Skin of body (tissue), 2 donors: ENCODE results near the gene RARB. TPM values are rescaled to one million over a fixed set of nuclear protein-coding genes. Genes with fewer than 3 reads are reported as not detected.

Source experiments
- DNase-seq: peaks from one replicate; lab custom pipeline; 2025; lab: John Stamatoyannopoulos, UW
- total RNA-seq: library from RNA; depleted of rRNA; stranded (reverse); fragments of >200 nt; gene quantifications from one replicate; pipeline ENCODE4 v1.2.3, GENCODE V29; 2014

The RARB gene
- total RNA-seq, 1 donor from 2014 or later, result 5.5 TPM

DNA sequence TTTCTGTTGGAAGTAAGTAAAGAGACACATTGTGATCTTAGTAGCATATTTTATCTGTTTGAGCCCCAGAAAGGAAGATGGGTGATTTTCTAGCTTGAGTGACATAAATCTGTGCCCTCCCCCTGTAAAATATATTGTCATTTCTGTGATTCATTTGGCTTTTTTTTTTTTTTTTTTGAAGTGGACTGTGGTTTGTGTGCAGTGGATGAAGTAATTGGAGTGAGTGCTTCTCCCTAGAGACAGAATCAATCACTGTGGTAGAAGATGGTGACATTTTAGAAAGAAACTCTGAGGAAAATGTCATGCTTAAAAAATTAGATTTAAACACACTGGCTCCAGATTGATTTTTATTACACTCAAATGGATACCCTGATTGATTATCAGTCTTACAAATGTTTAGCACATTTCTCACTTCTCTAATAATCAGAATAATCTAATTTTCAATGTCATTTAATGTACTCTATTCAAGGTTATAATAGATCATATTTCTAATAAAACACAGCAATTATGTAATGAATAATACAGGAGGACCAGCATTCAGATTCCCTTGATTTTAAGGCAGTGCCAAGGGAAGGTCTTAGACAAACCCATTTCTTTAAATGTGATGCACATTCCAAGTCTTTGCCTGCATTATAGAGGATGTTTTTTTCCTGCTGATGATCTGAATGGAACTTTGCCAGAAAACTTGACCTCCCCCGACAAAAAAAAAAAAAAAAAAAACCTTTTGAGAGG, 120.0 kb downstream of the RARB start:
- DNase-seq, result no peak

DNA sequence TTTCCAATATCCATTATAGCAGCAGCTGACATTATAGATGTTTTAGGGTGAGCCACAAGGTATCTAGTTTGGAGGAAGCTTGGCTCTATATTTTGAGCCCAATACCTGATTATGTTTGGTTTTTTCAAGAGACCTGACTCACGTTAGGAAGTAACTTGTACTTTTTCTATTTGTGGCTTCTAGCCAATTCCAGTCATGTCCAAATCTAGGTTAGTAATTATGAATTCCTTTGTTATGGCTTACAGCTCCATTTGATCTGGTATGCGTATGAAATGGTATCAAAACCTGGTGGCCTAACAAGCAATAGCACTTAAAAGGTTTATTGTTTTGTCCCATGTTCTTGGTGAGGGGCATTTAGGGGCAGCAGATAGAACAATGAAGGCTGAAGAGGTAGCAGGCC, 120.8 kb downstream of the RARB start:
- no peak for DNase-seq

DNA sequence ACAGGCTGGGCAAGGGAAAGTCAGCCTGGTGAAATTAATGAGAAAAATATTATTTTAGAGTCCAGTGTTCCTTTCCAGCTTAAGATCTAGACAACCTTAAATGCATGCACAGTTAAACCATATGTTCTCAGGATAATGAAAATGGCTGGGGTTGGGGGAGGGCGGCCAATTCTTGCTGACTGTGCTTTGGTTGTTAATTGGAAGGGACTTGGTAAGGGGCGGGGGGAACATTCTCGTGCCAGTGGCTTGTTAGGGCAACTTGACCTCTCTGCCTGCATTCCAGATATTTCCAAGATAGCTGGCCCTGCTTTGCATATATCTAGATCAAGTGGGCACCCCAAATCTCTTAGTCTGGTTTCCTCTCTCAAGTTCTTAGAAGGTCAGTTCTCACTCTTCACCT, 124.2 kb downstream of the RARB start:
- no peak for DNase-seq

DNA sequence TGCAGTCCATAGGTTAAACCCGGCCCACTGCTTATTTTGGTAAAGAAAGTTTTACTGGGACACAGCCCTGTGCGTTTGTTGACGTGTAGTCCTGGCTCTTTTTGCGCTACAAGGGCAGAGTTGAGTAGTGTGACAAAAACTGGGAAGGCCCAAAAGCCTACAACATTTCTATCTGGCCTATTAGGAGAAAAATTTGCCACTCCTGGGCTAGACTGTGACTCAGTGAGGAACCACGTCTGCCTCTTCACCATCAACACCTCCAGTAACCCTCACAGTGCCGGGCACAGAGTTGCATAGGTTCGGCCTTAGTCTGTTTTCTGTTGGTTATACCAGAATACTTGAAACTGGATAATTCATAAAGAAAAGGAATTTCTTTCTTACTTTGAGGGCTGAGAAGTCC, 126.3 kb downstream of the RARB start:
- DNase-seq, result no peak

DNA sequence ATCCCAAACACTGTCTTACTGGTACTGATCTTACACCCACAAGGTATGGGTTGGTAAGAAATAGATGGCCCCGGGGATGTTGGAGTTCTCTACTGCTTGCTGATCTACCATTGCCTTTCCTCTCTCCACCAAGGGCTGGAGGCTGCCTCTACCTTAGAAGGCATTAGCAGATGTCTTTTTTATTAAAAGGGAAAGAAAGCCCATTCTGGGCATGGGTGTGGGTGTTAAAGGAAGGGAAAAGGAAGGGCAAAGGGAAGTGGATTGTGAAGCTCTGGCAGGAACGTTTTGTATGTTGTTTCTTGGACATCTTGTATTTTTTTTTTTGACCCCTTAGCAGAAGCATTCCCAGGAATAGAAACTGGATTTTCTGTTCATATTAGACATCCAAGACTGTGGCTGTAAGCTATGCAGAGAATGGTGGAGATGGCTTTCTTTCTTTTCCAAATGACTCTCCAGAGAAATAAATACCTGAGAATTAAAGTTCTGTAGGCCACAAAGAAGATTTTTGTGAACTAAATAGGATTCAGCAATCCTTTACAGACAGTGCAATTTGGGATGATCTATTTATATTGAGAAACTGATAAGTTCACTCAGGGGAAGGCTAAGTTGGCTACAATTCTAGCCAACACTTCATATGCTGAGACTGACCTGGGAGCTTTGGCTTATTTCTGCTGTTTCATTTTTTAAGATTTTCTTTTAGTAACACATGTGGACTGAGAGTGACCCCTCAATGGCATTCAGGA, 127.8 kb downstream of the RARB start:
- DNase-seq, result peak; percentile 30

DNA sequence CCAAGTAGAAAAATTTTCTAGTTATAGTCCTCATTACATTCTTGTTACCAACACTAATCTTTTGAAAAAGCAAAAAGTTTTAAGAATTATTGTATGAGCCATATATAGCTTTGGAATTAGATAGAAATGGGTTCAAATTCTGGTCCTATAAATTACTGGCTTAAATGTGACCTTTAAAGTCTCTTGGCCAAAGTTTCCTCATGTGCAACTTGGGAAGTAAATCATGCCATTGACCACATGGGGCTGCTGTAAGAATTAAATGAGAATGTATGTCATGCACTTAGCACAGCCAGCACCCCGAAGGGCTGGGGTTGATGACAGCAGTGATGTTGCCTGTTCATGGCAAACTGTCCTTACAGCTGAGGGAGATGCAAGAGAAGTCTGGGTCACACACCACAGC, 128.4 kb downstream of the RARB start:
- DNase-seq, result no peak

DNA sequence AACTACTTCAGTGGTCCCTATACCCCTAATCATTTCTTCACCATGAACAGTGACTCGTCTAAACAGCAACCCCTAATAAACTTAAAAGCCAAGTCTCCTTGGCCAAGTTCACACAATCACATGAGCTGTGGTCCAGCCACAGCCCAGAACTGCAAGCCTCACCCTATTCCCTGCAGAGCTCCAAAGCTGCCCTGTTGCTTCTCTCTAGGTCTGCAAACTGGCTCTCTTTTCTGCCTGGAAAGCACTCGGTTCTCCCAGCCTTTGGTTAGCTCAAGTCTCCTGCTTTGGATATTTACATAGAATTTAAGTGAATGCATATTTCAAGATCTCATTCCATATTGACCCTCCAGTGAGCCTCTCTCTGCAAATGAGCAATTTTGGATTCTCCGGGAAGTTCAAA, 129.6 kb downstream of the RARB start:
- no peak for DNase-seq

DNA sequence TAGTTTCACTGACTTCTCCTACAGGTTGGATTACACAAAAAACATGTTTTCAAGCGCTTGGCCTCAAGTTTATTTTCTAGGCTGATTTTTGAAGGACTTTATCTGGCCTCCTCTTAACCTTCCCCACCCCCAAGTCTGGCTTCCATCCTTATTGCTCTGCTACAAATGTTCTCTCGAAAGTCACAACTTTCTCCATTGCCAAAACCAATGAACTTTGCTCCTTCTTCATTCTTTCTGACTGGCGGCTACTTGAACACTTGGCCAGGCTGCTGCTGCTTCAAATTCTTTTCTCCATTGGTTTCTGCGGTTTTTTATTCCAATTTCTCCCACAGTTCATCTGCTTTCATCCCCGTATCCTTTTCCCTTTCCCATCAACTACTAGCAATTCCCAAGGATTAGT, 130.1 kb downstream of the RARB start:
- peak; percentile 19 for DNase-seq

DNA sequence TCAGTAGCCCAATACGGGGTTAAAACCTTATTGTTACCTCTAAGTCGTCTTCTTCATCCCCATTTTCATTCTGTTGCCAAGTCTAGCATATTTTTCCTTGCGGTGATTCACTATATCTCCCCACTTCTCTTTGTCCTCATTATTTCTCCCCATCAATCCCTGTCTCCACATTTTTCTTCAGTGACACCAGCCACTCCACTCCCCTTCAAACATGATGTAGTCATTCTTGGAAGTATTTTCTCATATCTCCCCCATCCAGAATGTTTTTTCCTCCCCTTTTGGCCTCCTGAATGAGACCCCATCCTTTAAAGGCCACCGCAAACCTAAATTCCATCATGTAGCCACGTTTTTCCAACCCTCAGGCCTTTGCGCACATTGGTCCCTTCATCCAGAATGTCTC, 130.7 kb downstream of the RARB start:
- DNase-seq, result no peak

DNA sequence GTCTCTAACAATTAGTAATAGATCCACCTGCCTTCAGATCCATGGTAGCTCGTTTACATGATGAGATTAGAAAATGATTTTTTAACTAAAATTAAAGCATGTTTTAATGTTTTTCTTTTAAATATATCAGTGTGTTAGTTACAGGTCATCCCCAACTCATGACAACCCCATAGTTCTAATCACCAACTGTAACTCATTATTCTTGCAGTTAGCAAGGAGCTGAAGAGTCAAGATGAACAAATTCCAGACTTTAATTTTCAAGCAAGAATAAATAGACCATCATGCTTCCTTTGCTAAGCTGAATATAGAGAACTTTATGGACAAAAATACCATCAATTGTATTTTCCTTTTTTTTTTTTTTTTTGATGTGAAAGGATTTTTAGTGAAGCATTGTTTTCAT, 135.5 kb downstream of the RARB start:
- DNase-seq, result no peak

DNA sequence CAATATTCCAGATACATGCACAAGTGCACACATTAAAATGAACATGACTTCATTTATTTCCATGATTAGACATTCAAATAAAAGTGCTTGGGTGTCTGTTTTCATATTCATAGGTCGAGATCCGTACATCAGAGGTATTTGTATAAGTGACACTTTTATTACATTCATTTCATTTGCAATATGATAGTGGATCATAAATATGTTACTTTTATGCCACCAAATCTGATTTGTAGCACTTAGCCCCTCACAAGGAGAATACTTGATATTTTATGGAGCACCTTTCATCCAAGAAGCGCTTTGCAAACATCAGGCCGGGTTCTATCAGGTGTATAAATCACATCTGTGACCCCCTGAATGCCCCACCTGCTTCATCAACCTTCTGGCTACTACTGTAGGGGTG, 136.0 kb downstream of the RARB start:
- no peak for DNase-seq

DNA sequence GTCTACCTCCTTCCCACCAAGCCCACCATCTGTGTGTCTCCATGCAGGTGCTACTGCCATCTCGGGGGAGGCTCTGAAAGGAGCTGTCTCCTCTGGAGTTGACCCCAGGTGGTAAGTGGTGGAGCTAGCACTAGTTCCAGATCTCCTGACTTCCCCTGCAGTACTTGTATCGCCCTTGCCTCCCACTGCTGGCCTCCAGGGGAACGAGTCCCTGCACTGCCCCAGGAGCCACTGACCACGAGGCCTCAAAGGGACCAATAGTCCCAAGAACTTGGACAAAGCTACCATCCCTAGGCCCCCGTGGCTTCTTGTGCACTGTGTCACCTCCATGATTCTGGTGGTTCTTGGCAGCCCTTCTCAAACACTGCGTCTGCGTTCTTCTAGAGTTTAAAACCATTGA, 137.7 kb downstream of the RARB start:
- no peak for DNase-seq

DNA sequence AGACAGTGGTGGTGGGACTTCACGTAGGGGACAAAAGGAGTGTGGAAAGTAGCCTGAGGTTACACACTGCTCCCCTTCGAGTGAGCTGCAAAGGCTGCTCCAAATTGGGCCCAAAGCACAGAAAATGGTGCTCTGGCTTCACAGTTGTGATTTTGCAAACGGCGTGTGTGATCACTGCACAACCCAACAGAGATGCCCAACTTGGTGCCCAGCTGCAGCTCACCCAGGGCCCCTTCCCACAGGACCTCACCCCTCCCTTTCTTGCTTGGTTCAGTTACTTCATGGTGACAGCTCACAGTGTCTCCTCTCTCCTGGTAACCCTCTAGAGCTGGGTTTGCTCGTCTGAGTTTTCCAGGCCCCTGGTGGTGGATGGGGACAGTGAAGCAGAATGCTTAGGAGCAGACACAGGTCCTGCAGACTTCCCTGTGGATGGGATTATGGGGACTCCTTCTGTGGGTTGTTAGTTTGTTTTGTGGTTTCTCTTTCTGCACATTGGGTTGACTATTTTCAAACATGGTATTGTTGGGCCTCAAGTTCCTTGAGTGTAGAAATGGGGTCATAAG, 138.4 kb downstream of the RARB start:
- no peak for DNase-seq

DNA sequence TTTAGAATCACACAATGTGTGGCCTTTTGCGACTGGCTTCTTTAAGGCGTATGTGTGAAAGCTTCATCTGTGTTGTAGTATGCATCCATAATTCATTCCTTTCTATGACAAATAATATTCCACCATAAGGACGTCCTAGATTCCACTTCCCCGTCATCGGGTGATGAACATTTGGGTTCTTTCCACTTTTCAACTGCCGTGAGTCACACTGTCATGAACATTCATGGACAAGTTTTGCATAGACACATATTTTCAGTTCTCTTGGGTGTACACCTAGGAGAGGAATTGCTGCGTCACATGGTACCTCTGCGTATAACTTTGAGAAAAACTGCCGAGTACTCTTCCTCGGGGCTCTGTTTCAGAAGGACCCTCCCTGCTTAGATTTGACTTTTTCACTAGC, 139.3 kb downstream of the RARB start:
- DNase-seq, result no peak

DNA sequence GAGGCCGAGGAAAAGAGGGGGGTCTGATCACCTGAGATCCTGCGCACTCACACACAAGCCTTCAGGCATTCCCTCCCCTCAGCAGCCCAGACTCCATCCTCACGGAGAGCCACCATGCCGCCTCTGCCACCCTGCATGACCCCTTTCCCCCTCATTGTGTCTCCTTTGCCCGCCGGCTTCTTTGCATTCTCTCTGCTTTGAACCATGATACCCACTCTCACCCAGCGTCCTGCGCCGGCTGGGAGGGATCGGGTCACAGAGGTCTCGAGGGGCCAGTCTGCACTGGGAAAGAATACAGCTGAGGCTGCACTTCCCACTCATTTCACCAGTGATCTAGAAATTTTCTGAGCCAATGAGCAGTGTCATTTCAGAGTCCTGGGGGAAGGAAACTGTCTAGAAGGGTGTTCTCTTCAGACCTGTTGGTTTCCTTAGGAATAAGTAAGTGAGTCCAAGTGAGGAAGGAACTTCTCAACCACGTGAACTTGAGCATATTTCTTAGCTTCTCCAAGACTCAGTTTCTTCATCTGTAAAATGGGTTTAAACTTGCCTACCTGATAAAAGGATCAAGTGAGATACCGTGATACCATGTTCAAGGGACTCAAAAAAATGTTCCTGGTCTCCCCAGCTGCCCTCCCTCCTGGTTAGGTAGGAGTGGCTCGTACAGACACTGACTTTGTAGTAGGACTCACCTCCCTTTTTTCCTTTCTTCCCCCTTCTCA, 139.9 kb downstream of the RARB start:
- no peak for DNase-seq

DNA sequence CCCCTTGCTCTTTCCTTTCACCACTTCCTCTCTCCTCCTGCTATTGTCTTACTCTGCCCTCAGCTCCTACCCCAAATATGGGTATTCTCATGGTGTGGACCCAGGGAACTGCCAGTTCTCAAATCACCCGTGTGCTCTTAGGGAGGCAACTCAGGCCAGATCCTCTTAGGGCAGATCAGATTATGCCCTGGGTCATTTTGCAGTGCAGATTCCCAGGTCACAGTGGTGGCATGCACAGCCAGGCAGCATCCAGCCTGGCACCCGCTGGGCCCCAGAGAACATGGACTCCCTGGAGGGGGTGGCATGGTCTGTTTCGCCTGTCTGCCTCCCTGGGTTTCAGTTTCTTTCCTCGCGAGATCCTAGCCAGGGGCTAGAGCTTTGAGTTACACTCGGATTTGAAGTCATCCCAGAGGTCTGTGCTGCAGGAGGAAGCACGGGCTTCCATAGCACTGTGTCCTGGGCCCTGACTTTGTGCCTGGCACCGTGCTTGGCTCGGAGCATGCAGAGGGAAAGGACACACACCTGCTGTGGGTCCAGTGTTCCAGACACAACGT, 140.5 kb downstream of the RARB start:
- DNase-seq, result no peak

DNA sequence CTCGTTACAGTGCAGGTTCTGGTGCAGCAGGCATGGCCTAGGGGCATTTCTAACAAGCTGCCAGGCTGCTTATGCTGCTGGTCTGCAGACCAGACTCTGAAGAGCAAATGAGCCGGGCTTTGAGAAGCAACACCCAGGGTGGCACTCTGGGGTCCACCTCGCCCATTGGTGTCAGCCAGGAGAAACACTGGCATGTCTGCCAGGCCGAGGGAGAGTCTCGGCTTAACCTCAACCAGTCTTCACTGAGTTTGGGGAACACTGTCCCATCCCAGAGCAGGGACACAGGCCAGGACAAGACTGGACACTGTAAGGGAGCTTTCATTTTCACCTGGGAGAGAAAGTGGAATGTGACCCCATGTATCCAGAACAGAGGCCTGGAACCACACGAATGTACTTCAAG, 143.2 kb downstream of the RARB start:
- DNase-seq, result no peak

DNA sequence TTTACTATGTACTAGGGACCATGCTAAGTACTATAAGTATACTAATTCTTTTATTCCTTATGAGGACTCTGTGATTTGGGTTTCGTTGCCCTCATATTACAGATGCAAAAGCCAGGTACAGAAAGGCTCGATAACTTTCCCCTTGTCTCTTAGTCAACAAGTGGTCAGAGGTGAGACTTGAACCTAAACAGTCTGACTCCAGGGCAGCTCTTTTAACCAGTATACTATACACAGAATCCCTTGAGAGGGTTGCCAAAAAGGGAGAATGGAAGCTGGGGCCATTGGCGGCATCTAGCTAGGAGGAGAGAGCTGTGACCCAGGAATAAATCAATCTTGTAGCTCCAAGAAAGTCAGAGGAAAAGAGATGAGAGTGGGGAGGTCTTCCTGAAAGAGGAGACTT, 144.3 kb downstream of the RARB start:
- DNase-seq, result no peak

DNA sequence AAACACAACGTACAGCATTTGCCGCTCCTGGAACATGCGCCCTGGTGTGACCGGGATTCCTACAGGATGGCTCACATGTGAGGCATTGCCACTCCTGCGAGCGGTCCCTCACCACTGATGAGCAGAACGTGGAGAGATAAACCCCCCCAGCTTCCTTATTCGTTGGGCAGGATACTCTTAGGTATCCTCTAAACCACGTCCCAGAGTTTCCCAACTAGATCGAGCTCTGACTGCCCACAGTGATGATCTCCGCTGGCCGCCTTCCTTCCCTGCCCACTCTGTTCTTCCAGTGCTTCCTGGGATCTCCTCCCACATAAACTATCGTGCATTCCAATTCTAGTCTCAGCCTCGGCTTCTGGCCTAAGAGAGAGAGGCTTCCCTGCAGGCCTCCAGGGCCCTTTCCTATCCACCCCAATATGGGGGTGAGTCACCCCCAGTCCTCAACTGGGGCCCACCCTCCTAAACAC, 144.9 kb downstream of the RARB start:
- DNase-seq, result no peak

DNA sequence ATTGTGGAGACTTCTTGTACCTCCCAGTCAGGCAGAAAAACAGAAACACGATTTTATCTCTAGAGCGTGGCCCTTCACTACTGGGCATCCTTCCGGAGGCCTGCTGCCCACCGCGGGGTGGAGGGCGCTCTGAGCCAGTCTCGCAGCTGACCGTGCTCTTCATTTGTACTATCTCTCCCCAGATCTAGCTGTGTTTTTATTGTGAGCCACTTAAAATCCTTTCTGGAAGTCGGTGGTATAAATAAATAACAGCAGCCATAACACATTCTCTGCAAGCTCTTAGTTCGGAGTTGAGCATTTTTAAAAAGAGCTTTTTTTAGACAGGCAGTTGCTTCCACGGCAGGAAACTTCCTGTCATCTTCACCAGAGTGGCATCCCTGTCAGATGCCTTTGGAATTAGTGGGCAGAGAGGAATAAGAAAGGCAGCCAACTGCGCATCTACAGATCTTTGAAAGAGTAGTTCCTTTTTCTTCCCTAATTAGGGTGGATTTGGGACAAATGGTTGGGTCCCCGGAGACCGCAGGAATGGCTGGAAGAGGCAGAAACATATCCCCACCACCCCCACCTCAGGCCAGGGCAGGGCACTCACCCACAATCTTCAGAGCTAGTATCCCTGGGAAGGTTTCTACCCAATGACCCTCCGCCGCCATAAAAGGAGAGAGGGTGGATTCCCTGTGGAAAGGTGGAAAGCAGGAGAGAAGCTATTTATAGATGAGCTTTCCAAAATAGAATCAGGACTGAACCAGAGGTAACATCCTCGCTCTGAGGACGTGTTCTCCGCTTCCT, 145.5 kb downstream of the RARB start:
- no peak for DNase-seq

DNA sequence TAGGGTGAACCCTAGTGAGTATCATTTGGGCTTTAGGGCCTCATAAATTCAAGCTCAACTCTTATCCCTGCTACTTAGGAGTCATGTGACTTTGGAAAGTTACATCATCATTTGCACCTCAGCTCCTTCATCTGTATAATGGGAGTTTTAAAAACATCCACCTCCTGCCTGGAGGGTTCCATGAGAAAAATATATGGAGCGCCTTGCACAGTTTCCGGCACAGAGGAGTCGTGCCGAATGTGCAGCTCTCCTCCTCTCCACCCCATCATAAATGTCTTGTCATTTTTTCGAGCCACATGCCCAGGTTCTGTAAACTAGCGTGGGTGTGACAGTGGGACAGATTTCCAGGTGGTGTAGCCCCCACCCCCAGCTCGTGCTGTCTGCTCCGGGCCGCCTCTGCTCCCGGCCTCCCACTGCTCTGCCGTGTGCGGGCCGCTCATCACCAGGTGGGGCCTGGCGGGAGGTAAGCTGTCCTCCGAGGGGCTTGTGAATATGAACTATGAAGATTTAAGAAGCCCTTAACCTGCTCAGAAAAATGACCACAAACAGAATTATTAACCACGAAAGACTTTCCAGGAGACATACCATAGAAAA, 146.2 kb downstream of the RARB start:
- DNase-seq, result no peak
